Vagina (tissue), 2 donors: ENCODE results near the gene FBLIM1.

ENCODE experiments used
- POLR2A ChIP-seq, 2 donors: fragments of 450-650 bp; IDR thresholded peaks; one replicate each; pipeline ENCODE4 v1.6.1; 2017; ENCODE audit warnings: antibody characterized with exemption in 2 of 2, mild to moderate bottlenecking in 2 of 2, moderate library complexity in 2 of 2
- POLR2AphosphoS5 ChIP-seq, 2 donors: sonication (generic); formaldehyde crosslinking; IDR thresholded peaks; one replicate each; pipeline ENCODE4 v1.9.0; 2017; ENCODE audit warnings: antibody characterized with exemption in 2 of 2, mild to moderate bottlenecking in 2 of 2, low read depth in 1 of 2; ENCODE audit not compliant: insufficient read depth in 1 of 2
- TF ChIP-seq, protein P1 (sequence below), 3 experiments: fragments of 450-650 bp in 2 of 3; fragments of 200-600 bp in 1 of 3; sonication (generic) in 1 of 3; IDR thresholded peaks; one replicate each; pipeline ENCODE4 v1.5.1; 2017 to 2019; ENCODE audit warnings: antibody characterized with exemption in 3 of 3, mild to moderate bottlenecking in 2 of 3, moderate library complexity in 2 of 3

DNA sequence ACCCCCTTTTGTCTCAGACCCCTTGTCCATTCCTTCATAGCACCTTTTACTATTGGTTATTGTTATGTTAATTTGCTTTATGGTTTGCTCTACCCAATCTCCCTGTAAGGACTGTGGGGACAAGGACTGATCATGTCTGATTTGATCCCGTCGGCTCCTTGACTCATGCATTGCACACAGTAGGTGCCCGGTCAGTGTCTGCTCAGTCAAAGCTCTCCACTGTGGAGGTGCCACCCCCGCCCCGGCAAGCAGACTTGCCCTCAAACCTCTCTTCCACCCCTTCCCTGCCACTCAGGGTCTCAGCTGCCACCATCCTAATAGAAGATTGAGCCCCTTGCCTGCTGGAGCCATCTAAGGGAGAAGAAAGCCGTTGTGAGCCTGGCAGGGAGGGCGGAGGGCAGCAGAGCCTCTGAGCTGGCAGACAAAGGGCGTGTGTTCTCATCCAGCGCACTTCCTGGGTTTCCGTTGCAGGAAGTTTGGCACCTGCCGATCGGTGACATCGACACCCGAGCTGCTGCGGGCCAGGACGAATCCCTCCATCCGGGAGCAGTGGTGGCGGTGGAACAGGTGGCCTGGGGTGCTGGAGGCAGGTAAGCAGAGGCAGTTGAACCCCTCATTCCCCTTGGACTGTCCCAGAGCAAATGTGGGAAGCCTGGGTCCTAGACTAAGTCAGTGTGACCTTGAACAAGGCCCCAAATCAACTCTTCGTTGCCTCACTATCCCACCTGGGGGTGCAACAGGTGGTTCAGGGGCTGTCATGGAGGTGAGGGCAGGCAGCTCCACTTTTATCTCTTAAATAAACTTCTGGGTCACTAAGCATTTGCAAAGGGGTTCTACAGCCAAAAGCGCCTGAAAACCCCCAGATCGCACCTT is 2.2 kb upstream of the FBLIM1 start:
- TF ChIP-seq, protein P1, sequence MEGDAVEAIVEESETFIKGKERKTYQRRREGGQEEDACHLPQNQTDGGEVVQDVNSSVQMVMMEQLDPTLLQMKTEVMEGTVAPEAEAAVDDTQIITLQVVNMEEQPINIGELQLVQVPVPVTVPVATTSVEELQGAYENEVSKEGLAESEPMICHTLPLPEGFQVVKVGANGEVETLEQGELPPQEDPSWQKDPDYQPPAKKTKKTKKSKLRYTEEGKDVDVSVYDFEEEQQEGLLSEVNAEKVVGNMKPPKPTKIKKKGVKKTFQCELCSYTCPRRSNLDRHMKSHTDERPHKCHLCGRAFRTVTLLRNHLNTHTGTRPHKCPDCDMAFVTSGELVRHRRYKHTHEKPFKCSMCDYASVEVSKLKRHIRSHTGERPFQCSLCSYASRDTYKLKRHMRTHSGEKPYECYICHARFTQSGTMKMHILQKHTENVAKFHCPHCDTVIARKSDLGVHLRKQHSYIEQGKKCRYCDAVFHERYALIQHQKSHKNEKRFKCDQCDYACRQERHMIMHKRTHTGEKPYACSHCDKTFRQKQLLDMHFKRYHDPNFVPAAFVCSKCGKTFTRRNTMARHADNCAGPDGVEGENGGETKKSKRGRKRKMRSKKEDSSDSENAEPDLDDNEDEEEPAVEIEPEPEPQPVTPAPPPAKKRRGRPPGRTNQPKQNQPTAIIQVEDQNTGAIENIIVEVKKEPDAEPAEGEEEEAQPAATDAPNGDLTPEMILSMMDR (IDR thresholded peaks at IDR 0.05): no peak
- TF ChIP-seq POLR2A (IDR thresholded peaks at IDR 0.05) (no peak), POLR2AphosphoS5 (IDR thresholded peaks at IDR 0.05; ENCODE audit: insufficient read depth in 1 of 2, low read depth in 1 of 2) (peak in 1 of 2 donors; percentile 20)
